ENCODE data around the gene CLDN6. TPM values are rescaled to one million over a fixed set of nuclear protein-coding genes. Genes with fewer than 3 reads are reported as not detected.

Gene CLDN6
- total RNA-seq, 1 donor from 2014 or later: not detected

DNA sequence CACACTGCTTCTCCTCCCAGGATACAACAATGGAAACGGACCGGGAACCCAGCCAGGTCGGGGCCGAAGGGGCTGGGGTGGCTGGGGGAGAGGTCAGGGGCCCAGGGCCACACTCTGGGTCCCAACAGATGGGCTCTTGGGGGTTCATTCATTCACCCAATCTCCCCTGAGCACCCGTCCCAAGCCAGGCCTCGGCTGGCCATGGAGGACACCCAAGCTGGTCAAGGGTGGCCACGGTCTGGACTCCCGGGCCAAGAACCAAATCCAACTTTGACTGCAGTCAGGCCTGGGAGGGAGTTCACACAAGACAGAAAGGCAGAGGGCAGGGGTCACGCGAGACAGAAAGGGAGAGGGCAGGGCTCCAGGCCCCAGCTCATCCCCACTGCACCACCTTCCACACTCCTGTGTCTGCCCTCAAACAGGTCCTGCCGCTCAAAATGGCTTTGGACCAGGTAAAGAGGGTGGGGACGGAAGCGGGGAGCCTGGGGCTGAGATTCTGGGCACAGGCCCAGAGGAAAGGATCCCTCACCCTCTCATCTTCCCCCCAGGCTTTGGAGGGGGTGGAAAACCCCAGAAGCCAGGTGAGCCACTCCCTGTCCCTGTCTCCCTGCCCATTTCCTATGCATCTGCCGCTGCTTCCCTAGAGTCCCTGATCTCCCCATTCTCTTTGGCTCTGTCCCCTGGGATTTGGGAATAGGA is 25.5 kb downstream of the CLDN6 start:
- DNase-seq (ENCODE audit: extremely low spot score in 2 of 2): no peak
- TF ChIP-seq POLR2A (IDR thresholded peaks at IDR 0.05): no peak
- TF ChIP-seq, protein P1, sequence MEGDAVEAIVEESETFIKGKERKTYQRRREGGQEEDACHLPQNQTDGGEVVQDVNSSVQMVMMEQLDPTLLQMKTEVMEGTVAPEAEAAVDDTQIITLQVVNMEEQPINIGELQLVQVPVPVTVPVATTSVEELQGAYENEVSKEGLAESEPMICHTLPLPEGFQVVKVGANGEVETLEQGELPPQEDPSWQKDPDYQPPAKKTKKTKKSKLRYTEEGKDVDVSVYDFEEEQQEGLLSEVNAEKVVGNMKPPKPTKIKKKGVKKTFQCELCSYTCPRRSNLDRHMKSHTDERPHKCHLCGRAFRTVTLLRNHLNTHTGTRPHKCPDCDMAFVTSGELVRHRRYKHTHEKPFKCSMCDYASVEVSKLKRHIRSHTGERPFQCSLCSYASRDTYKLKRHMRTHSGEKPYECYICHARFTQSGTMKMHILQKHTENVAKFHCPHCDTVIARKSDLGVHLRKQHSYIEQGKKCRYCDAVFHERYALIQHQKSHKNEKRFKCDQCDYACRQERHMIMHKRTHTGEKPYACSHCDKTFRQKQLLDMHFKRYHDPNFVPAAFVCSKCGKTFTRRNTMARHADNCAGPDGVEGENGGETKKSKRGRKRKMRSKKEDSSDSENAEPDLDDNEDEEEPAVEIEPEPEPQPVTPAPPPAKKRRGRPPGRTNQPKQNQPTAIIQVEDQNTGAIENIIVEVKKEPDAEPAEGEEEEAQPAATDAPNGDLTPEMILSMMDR (IDR thresholded peaks at IDR 0.05): no peak
- Histone ChIP-seq H3K9me3 (no peaks in the 10 kb centered on the region), H3K27me3 (no peaks in the 10 kb centered on the region), H3K4me1 (peaks cover 8% of the 10 kb centered on the region), H3K27ac (no peak overlapping the region), H3K4me3 (no peak overlapping the region), H3K36me3 (no peaks in the 10 kb centered on the region)
- intact Hi-C loops (cut with DNase I): no loop called here

DNA sequence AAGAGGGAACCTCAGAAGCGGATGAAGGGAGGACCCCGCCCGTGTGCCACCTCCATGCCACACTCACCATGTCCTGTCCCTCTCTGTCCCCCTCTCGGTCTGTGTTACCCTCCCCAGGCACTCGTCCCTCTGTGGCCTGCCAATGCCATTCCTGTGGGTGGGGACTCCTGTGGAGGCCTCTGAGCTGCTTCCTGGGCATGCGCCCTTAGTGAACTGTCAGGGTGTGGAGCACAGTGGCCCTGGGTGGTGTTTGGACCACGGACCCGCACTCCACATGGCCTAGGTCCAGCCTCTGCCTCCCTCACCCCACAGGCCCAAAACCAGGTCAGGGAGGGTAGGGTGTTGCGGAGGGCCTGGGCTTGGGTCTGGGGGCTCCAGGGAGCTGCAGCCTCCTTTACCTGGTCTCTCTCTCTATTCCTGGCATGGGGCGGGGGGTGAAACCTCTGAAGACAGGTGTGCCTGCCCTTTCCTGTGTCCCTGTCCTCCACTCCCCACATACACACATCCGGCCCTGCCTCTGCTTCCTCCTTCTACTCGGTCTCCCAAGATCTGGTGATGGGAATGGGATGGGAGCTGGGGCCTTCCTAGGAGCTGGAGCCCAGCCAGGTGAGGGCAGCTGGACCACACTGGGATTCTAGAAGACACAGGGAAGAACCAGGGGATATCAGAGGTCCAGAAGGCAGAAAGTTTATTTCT is 26.3 kb downstream of the CLDN6 start:
- Histone ChIP-seq H3K4me3 (no peak overlapping the region), H3K27me3 (no peaks in the 10 kb centered on the region), H3K4me1 (peaks cover 8% of the 10 kb centered on the region), H3K27ac (no peak overlapping the region), H3K36me3 (no peaks in the 10 kb centered on the region), H3K9me3 (no peaks in the 10 kb centered on the region)
- intact Hi-C loops (cut with DNase I): no loop called here
- TF ChIP-seq POLR2A (IDR thresholded peaks at IDR 0.05) (no peak), POLR2AphosphoS5 (IDR thresholded peaks at IDR 0.05; ENCODE audit: insufficient read depth in 1 of 2, low read depth in 1 of 2) (no peak)
- TF ChIP-seq, protein P1 (IDR thresholded peaks at IDR 0.05): no peak
- no peak for DNase-seq (ENCODE audit: extremely low spot score in 2 of 2)

DNA sequence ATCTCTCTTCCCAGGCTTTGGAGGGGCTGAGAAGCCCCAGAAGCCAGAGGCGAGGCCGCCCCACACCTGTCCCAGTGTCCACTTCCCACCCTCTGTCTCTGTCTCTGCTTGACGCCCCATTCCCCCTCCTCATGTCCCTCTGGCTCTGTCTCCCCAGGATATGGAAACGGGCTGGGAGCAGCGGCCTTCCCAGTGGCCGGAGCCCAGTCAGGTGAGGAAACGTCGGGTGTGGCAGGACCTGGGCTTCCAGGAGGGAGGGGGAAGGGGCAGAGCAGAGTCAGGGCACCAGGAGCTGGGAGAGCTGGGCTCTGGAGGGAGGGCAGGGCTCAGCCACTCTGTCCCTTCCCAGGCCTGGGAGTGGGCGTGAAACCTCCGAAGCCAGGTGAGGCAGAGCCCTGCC is 27.1 kb downstream of the CLDN6 start:
- Histone ChIP-seq H3K27ac (no peak overlapping the region), H3K27me3 (no peaks in the 10 kb centered on the region), H3K4me1 (peaks cover 9% of the 10 kb centered on the region), H3K9me3 (no peaks in the 10 kb centered on the region), H3K36me3 (no peaks in the 10 kb centered on the region), H3K4me3 (no peak overlapping the region)
- intact Hi-C loops (cut with DNase I): no loop called here
- DNase-seq (ENCODE audit: extremely low spot score in 2 of 2): no peak
- TF ChIP-seq, protein P1 (IDR thresholded peaks at IDR 0.05): no peak
- TF ChIP-seq POLR2A (IDR thresholded peaks at IDR 0.05) (no peak), POLR2AphosphoS5 (IDR thresholded peaks at IDR 0.05; ENCODE audit: insufficient read depth in 1 of 2, low read depth in 1 of 2) (no peak)

DNA sequence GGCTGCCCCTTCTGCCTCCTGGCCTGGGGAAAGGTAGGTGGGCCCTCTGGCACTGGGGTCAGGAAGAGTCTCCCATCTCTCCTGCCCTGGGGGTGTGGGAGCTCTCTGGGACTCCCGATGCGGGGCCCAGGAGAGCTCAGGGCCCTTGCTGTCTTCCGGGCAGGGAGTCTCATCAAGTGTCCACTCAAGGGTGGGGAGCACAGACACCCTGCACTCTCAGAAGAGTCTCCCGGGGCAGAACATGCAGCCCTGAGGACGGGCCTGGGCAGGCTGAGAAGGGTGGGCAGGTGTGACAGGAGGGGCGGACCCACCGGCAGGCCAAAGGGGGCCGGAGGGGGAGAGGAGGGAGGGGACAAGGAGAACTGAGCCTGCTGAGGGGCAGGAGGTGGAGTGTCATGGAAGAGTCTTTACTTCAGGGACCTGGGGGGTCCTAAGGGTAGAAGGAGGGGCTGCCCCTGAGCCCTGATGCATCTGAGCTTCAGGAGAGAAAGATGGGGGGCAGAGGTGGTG is 29.3 kb downstream of the CLDN6 start:
- Histone ChIP-seq H3K27me3 (no peaks in the 10 kb centered on the region), H3K4me3 (no peak overlapping the region), H3K27ac (no peak overlapping the region), H3K9me3 (no peaks in the 10 kb centered on the region), H3K4me1 (peaks cover 21% of the 10 kb centered on the region), H3K36me3 (no peaks in the 10 kb centered on the region)
- no peak for DNase-seq (ENCODE audit: extremely low spot score in 2 of 2)
- intact Hi-C loops (cut with DNase I): no loop called here
- TF ChIP-seq, protein P1 (IDR thresholded peaks at IDR 0.05): no peak
- TF ChIP-seq POLR2A (IDR thresholded peaks at IDR 0.05): no peak
- no peak for TF ChIP-seq POLR2AphosphoS5 (IDR thresholded peaks at IDR 0.05; ENCODE audit: insufficient read depth in 1 of 2, low read depth in 1 of 2)

DNA sequence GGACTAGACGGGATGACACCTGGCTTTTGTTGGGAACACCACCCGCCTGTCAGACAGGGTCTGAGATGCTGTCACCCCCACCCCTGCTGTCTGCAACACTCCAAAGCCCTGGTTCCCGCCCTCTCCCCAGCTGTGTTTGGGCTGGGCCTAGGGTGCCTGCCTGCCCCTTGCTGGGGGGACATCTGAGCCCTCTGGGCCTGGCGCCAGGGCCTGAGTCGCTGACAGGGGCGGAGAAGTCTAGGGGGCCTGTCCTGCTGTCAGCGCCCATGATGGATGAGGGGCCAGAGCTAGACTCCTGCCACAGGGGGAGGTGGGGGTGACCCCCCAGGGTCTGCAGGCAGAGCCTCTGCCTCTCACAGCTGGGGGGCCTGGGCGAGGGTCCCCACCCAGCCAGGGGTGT is 30.1 kb downstream of the CLDN6 start:
- Histone ChIP-seq H3K4me1 (peaks cover 27% of the 10 kb centered on the region), H3K36me3 (no peaks in the 10 kb centered on the region), H3K9me3 (no peaks in the 10 kb centered on the region), H3K27ac (no peak overlapping the region), H3K4me3 (no peak overlapping the region), H3K27me3 (no peaks in the 10 kb centered on the region)
- DNase-seq (ENCODE audit: extremely low spot score in 2 of 2): no peak
- TF ChIP-seq POLR2A (IDR thresholded peaks at IDR 0.05) (no peak), POLR2AphosphoS5 (IDR thresholded peaks at IDR 0.05; ENCODE audit: insufficient read depth in 1 of 2, low read depth in 1 of 2) (no peak)
- TF ChIP-seq, protein P1 (IDR thresholded peaks at IDR 0.05): no peak
- intact Hi-C loops (cut with DNase I): no loop called here

Data from vagina (tissue), 2 donors.